ENCODE data around the gene WHRN. TPM values are rescaled to one million over a fixed set of nuclear protein-coding genes. Genes with fewer than 3 reads are reported as not detected.

The WHRN gene
- total and polyA plus RNA-seq, 7 experiments from 2014 or later: 0.12 to 24.0 (median 2.5) TPM; not detected in 1

DNA sequence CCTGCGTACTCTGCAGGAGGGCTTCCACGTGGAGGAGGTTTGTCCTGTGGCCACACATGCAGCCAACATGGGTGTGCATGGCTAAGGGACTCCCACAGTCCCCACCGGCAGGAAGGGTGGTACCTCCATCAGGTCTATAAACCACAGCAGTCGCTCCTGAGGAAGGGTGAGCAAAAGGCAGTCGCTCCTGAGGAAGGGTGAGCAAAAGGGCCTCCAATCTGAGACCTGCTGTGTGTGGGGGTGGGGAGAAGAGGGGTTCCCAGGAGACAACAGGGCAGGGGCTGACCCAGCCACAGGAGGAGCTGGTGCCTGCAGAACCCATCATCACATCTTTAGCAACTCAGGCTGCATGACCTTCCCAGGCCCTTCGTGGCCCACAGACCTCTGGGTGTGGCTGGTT lies 87.2 kb downstream of the WHRN start:
- DNase-seq (no peak), ATAC-seq (no peak)
- ChIA-PET POLR2A (no interaction called here), CTCF (no interaction called here)
- Mint-ChIP-seq H3K4me3 (no peak overlapping the region), H3K9me3 (no peaks in the 10 kb centered on the region), H3K27ac (no peak overlapping the region), H3K4me1 (peaks cover 0 to 21% (median 0%) of the 10 kb centered on the region in 7 donors), H3K36me3 (no peaks in the 10 kb centered on the region), H3K27me3 (no peaks in the 10 kb centered on the region)
- Histone ChIP-seq H3K4me3 (ENCODE audit: low read length) (no peak overlapping the region), H3K36me3 (ENCODE audit: control insufficient read depth in 2 of 3, insufficient read depth in 3 of 3, low read length in 3 of 3) (no peaks in the 10 kb centered on the region), H3K27me3 (ENCODE audit: control insufficient read depth in 2 of 2, insufficient read depth in 2 of 2, low read length in 2 of 2) (no peaks in the 10 kb centered on the region), H3K4me1 (ENCODE audit: control insufficient read depth in 2 of 2, insufficient read depth in 2 of 2, low read length in 2 of 2) (no peaks in the 10 kb centered on the region), H3K27ac (ENCODE audit: low read depth, low read length) (no peak overlapping the region), H3K9me3 (ENCODE audit: control insufficient read depth in 2 of 3, low read length in 3 of 3) (no peaks in the 10 kb centered on the region)
- intact Hi-C loops (cut with micrococcal nuclease): no loop called here

DNA sequence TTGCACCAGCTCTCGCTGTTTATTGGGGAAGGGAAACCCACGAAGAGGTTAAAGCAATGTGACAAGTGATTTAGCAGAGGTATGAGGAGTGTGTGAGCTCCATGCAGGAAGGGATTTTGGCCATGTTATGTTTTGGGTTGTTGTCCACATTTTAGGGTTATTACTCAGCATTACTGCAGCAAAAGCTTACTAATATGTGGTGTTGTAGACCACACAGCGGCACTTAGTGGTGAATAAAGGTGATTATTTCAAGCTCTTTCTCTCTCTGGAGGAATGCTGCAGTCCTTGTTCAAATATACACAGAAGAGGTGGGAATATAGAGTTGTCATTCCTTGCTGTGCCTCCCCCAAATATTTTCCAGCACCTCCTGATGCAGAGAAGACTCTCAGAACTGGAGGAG lies 87.8 kb downstream of the WHRN start:
- ChIA-PET POLR2A (no interaction called here), CTCF (interaction anchor here (0.6 to 0.9 kb wide), 2 partner anchors 12 to 597 kb away, joined by 3 read pairs; no protein-coding TSS in a partner anchor)
- Histone ChIP-seq H3K27ac (ENCODE audit: low read depth, low read length) (no peak overlapping the region), H3K9me3 (ENCODE audit: control insufficient read depth in 2 of 3, low read length in 3 of 3) (no peaks in the 10 kb centered on the region), H3K4me3 (ENCODE audit: low read length) (no peak overlapping the region), H3K4me1 (ENCODE audit: control insufficient read depth in 2 of 2, insufficient read depth in 2 of 2, low read length in 2 of 2) (no peaks in the 10 kb centered on the region), H3K36me3 (ENCODE audit: control insufficient read depth in 2 of 3, insufficient read depth in 3 of 3, low read length in 3 of 3) (no peaks in the 10 kb centered on the region), H3K27me3 (ENCODE audit: control insufficient read depth in 2 of 2, insufficient read depth in 2 of 2, low read length in 2 of 2) (no peaks in the 10 kb centered on the region)
- no peak overlapping the region for H3K4me3 Mint-ChIP-seq
- H3K9me3 Mint-ChIP-seq: no peaks in the 10 kb centered on the region
- no peaks in the 10 kb centered on the region for H3K36me3 Mint-ChIP-seq
- H3K27me3 Mint-ChIP-seq: no peaks in the 10 kb centered on the region
- DNase-seq: no peak
- H3K27ac Mint-ChIP-seq: peak overlapping the region in 1 of 9 donors; percentile 8
- intact Hi-C loops (cut with micrococcal nuclease): no loop called here
- ATAC-seq: no peak
- peaks cover 0 to 21% (median 0%) of the 10 kb centered on the region in 7 donors for H3K4me1 Mint-ChIP-seq

DNA sequence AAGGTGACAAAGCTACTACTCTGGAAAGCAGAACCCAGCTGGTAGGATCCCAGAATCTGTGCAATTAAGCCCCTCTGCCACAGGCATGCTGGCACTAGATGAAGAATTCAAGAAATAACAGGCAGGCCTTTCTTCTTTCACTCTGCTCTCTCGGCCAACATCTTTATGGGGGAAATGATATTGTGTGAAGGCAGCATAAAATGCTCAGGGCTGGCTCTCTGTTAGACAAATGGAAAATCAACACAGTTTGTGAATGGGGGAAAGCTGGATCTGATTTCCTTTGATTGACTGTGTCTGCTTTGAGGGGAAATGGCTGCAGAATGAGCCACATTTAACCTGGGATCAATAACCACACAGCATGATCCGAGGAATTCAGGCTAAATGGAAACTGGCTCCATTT lies 88.4 kb downstream of the WHRN start:
- Histone ChIP-seq H3K36me3 (ENCODE audit: control insufficient read depth in 2 of 3, insufficient read depth in 3 of 3, low read length in 3 of 3) (no peaks in the 10 kb centered on the region), H3K27ac (ENCODE audit: low read depth, low read length) (no peak overlapping the region), H3K4me3 (ENCODE audit: low read length) (no peak overlapping the region), H3K9me3 (ENCODE audit: control insufficient read depth in 2 of 3, low read length in 3 of 3) (no peaks in the 10 kb centered on the region), H3K4me1 (ENCODE audit: control insufficient read depth in 2 of 2, insufficient read depth in 2 of 2, low read length in 2 of 2) (no peaks in the 10 kb centered on the region), H3K27me3 (ENCODE audit: control insufficient read depth in 2 of 2, insufficient read depth in 2 of 2, low read length in 2 of 2) (no peaks in the 10 kb centered on the region)
- H3K36me3 Mint-ChIP-seq: no peaks in the 10 kb centered on the region
- H3K4me1 Mint-ChIP-seq: peaks cover 0 to 21% (median 0%) of the 10 kb centered on the region in 7 donors
- H3K27ac Mint-ChIP-seq: peak overlapping the region in 1 of 9 donors; percentile 9
- ChIA-PET POLR2A (no interaction called here), CTCF (interaction anchor here (0.6 to 0.9 kb wide), 2 partner anchors 11 to 597 kb away, joined by 3 read pairs; no protein-coding TSS in a partner anchor)
- ATAC-seq (no peak), DNase-seq (no peak)
- H3K9me3 Mint-ChIP-seq: no peaks in the 10 kb centered on the region
- H3K4me3 Mint-ChIP-seq: no peak overlapping the region
- intact Hi-C loops (cut with micrococcal nuclease): no loop called here
- no peaks in the 10 kb centered on the region for H3K27me3 Mint-ChIP-seq

- no peaks in the 10 kb centered on the region for H3K27me3 Mint-ChIP-seq
- POLR2A ChIA-PET: no interaction called here
- no peaks in the 10 kb centered on the region for H3K9me3 ChIP-seq (ENCODE audit: control insufficient read depth in 2 of 3, low read length in 3 of 3)
- H3K4me1 Mint-ChIP-seq: peaks cover 0 to 21% (median 0%) of the 10 kb centered on the region in 7 donors
- no peak overlapping the region for H3K27ac ChIP-seq (ENCODE audit: low read depth, low read length)
- CTCF ChIA-PET: interaction anchor here (0.9 kb wide), 1 partner anchor 11 kb away, joined by 3 read pairs; no protein-coding TSS in a partner anchor
- H3K27me3 ChIP-seq (ENCODE audit: control insufficient read depth in 2 of 2, insufficient read depth in 2 of 2, low read length in 2 of 2): no peaks in the 10 kb centered on the region
- H3K9me3 Mint-ChIP-seq: no peaks in the 10 kb centered on the region
- H3K4me3 Mint-ChIP-seq: no peak overlapping the region
- H3K4me3 ChIP-seq (ENCODE audit: low read length): no peak overlapping the region
- H3K36me3 ChIP-seq (ENCODE audit: control insufficient read depth in 2 of 3, insufficient read depth in 3 of 3, low read length in 3 of 3): no peaks in the 10 kb centered on the region
- no peaks in the 10 kb centered on the region for H3K4me1 ChIP-seq (ENCODE audit: control insufficient read depth in 2 of 2, insufficient read depth in 2 of 2, low read length in 2 of 2)
- intact Hi-C loops (cut with micrococcal nuclease): no loop called here
- ATAC-seq (no peak), DNase-seq (no peak)
- H3K36me3 Mint-ChIP-seq: no peaks in the 10 kb centered on the region
- H3K27ac Mint-ChIP-seq: peak overlapping the region in 1 of 9 donors; percentile 16
Measured at GRCh38 chr9:114416290-114416689, 89.0 kb downstream of the WHRN start.

- POLR2A ChIA-PET: no interaction called here
- no peak overlapping the region for H3K27ac ChIP-seq (ENCODE audit: low read depth, low read length)
Measured at GRCh38 chr9:114414346-114414745, 90.9 kb downstream of the WHRN start.

DNA sequence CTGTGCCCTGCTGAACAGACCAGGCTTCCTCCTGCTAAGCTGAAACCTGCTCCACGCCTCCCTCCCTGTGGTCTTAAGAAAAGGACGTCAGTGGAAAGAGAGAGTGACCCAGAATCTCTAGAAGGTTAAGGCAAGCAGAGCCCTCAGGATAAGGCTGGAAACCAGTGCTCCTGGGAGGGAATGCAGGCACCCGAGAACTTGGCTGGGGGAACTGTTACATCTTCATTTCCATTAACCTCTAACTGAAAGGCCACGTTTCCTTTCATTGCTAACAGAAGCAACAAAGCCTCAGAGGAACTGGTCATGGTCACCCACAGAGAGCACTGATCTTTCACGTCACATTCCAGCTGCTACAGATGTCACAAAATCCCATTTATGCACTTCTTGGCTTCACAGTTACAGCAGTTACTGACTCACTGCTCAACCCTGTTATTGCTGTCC lies 91.4 kb downstream of the WHRN start:
- H3K36me3 Mint-ChIP-seq: no peaks in the 10 kb centered on the region
- H3K4me3 Mint-ChIP-seq: no peak overlapping the region
- ChIA-PET POLR2A (no interaction called here), CTCF (interaction anchor here (0.6 to 2.3 kb wide), 3 partner anchors 8 to 267 kb away, joined by 3 to 7 read pairs (median 3); no protein-coding TSS in a partner anchor)
- H3K4me1 ChIP-seq (ENCODE audit: control insufficient read depth in 2 of 2, insufficient read depth in 2 of 2, low read length in 2 of 2): no peaks in the 10 kb centered on the region
- H3K27ac ChIP-seq (ENCODE audit: low read depth, low read length): no peak overlapping the region
- no peaks in the 10 kb centered on the region for H3K9me3 ChIP-seq (ENCODE audit: control insufficient read depth in 2 of 3, low read length in 3 of 3)
- intact Hi-C loops (cut with micrococcal nuclease): no loop called here
- peaks cover 0 to 23% (median 0%) of the 10 kb centered on the region in 7 donors for H3K4me1 Mint-ChIP-seq
- H3K27me3 ChIP-seq (ENCODE audit: control insufficient read depth in 2 of 2, insufficient read depth in 2 of 2, low read length in 2 of 2): no peaks in the 10 kb centered on the region
- DNase-seq (no peak), ATAC-seq (peak; percentile 16)
- H3K27me3 Mint-ChIP-seq: no peaks in the 10 kb centered on the region
- no peaks in the 10 kb centered on the region for H3K9me3 Mint-ChIP-seq
- no peaks in the 10 kb centered on the region for H3K36me3 ChIP-seq (ENCODE audit: control insufficient read depth in 2 of 3, insufficient read depth in 3 of 3, low read length in 3 of 3)
- no peak overlapping the region for H3K27ac Mint-ChIP-seq
- no peak overlapping the region for H3K4me3 ChIP-seq (ENCODE audit: low read length)

More at GRCh38 chr9:114414346-114414745, 90.9 kb downstream of the WHRN start:
- peaks cover 0 to 20% (median 0%) of the 10 kb centered on the region in 7 donors for H3K4me1 Mint-ChIP-seq
- H3K27ac Mint-ChIP-seq: no peak overlapping the region
- no peaks in the 10 kb centered on the region for H3K36me3 ChIP-seq (ENCODE audit: control insufficient read depth in 2 of 3, insufficient read depth in 3 of 3, low read length in 3 of 3)
- H3K27me3 ChIP-seq (ENCODE audit: control insufficient read depth in 2 of 2, insufficient read depth in 2 of 2, low read length in 2 of 2): no peaks in the 10 kb centered on the region
- DNase-seq (no peak), ATAC-seq (no peak)
- H3K36me3 Mint-ChIP-seq: no peaks in the 10 kb centered on the region
- H3K4me3 ChIP-seq (ENCODE audit: low read length): no peak overlapping the region
- H3K27me3 Mint-ChIP-seq: no peaks in the 10 kb centered on the region
- H3K4me3 Mint-ChIP-seq: no peak overlapping the region
- no peaks in the 10 kb centered on the region for H3K9me3 Mint-ChIP-seq
- no peaks in the 10 kb centered on the region for H3K4me1 ChIP-seq (ENCODE audit: control insufficient read depth in 2 of 2, insufficient read depth in 2 of 2, low read length in 2 of 2)
- no peaks in the 10 kb centered on the region for H3K9me3 ChIP-seq (ENCODE audit: control insufficient read depth in 2 of 3, low read length in 3 of 3)
- intact Hi-C loops (cut with micrococcal nuclease): no loop called here
- CTCF ChIA-PET: interaction anchor here (1.2 to 2.3 kb wide), 2 partner anchors 9 to 239 kb away, joined by 3 to 7 read pairs; no protein-coding TSS in a partner anchor

GRCh38 chr9:114412048-114412683 lies 93.1 kb downstream of the WHRN start:
- Histone ChIP-seq H3K27ac (ENCODE audit: low read depth, low read length) (no peak overlapping the region), H3K4me3 (ENCODE audit: low read length) (no peak overlapping the region), H3K9me3 (ENCODE audit: control insufficient read depth in 2 of 3, low read length in 3 of 3) (no peaks in the 10 kb centered on the region), H3K27me3 (ENCODE audit: control insufficient read depth in 2 of 2, insufficient read depth in 2 of 2, low read length in 2 of 2) (no peaks in the 10 kb centered on the region), H3K4me1 (ENCODE audit: control insufficient read depth in 2 of 2, insufficient read depth in 2 of 2, low read length in 2 of 2) (no peaks in the 10 kb centered on the region), H3K36me3 (ENCODE audit: control insufficient read depth in 2 of 3, insufficient read depth in 3 of 3, low read length in 3 of 3) (no peaks in the 10 kb centered on the region)
- ChIA-PET POLR2A (interaction anchor here (0.6 kb wide), 1 partner anchor 30 kb away, joined by 4 read pairs; no protein-coding TSS in a partner anchor), CTCF (interaction anchor here (0.6 to 0.9 kb wide), 4 partner anchors 18 to 181 kb away, joined by 3 read pairs; no protein-coding TSS in a partner anchor)
- H3K4me3 Mint-ChIP-seq: no peak overlapping the region
- no peaks in the 10 kb centered on the region for H3K36me3 Mint-ChIP-seq
- H3K9me3 Mint-ChIP-seq: no peaks in the 10 kb centered on the region
- DNase-seq (no peak), ATAC-seq (no peak)
- no peak overlapping the region for H3K27ac Mint-ChIP-seq
- intact Hi-C loops (cut with micrococcal nuclease): no loop called here
- no peaks in the 10 kb centered on the region for H3K27me3 Mint-ChIP-seq
- peaks cover 0 to 6% (median 0%) of the 10 kb centered on the region in 7 donors for H3K4me1 Mint-ChIP-seq

Data from naive thymus-derived CD4-positive, alpha-beta T cell (primary cell).